Muscle layer of colon (tissue), 2 donors: ENCODE measurements around the gene ZNF280D.

Experiments
- H3K27ac ChIP-seq: one replicate; pipeline ENCODE4 v1.7.0; 2013; ENCODE audit warnings: low read depth, mild to moderate bottlenecking, low read length, moderate library complexity
- H3K27me3 ChIP-seq, 2 donors: one replicate each; pipeline ENCODE4 v1.7.0; 2013; ENCODE audit warnings: low read length in 2 of 2, mild to moderate bottlenecking in 2 of 2; ENCODE audit not compliant: insufficient read depth in 2 of 2, control insufficient read depth in 1 of 2
- H3K36me3 ChIP-seq: one replicate; pipeline ENCODE4 v1.7.0; 2013; ENCODE audit warnings: mild to moderate bottlenecking, low read length; ENCODE audit not compliant: insufficient read depth
- H3K4me1 ChIP-seq: one replicate; pipeline ENCODE4 v1.7.0; 2013; ENCODE audit warnings: mild to moderate bottlenecking, low read length; ENCODE audit not compliant: insufficient read depth
- H3K4me3 ChIP-seq, 2 donors: one replicate each; pipeline ENCODE4 v1.7.0; 2013; ENCODE audit warnings: low read length in 2 of 2, low read depth in 1 of 2, mild to moderate bottlenecking in 1 of 2, moderate library complexity in 1 of 2
- H3K9ac ChIP-seq: one replicate; pipeline ENCODE4 v1.7.0; 2013; ENCODE audit warnings: low read length
- H3K9me3 ChIP-seq: one replicate; pipeline ENCODE4 v1.7.0; 2013; ENCODE audit warnings: mild to moderate bottlenecking, low read length
- donor health status: abdominal sarcoma.
- donor health status: Adenocarcinoma of cecum.

ZNF280D gene

DNA sequence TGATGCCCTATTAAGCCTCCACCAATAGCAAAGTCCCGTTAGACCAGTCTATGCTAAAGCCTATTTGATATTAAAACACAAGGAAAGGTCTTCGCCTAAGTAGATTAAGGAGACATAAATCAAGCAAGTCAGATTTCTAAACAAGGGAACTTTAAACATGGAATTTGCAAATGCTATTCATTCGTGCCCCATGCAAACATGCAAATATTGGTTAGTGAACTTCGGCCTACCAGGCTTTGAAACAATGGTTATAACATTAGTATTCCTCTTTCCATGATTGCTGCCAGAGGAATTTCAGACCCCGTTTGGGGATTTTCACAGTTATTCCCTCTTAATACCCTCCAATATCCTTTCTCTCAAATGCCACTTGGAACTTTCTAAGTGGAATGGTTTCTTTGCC, 36.9 kb upstream of the ZNF280D start:
- Histone ChIP-seq H3K9ac (no peak overlapping the region), H3K9me3 (no peaks in the 10 kb centered on the region), H3K4me1 (no peaks in the 10 kb centered on the region), H3K27me3 (no peaks in the 10 kb centered on the region), H3K27ac (no peak overlapping the region), H3K36me3 (no peaks in the 10 kb centered on the region), H3K4me3 (no peak overlapping the region)

DNA sequence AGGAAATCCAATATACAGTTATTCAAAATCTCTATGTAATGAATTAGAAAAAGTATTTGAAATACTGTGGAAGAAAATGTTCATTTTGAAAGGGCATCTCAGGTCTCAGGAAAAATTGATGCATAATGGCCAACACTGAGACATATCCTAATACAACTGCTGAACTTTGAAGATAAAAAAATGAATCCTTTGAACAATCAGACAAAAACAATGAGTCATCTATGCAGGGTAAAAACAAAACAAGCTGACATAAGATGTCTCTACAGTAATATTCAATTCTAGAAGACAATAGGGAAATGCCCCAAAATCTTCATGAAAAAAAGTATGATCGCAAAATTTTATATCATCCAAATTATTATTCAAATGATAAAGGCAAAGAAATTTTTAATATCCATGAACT, 34.0 kb upstream of the ZNF280D start:
- Histone ChIP-seq H3K36me3 (no peaks in the 10 kb centered on the region), H3K9me3 (no peaks in the 10 kb centered on the region), H3K27me3 (no peaks in the 10 kb centered on the region), H3K9ac (no peak overlapping the region), H3K27ac (no peak overlapping the region), H3K4me3 (no peak overlapping the region), H3K4me1 (no peaks in the 10 kb centered on the region)

DNA sequence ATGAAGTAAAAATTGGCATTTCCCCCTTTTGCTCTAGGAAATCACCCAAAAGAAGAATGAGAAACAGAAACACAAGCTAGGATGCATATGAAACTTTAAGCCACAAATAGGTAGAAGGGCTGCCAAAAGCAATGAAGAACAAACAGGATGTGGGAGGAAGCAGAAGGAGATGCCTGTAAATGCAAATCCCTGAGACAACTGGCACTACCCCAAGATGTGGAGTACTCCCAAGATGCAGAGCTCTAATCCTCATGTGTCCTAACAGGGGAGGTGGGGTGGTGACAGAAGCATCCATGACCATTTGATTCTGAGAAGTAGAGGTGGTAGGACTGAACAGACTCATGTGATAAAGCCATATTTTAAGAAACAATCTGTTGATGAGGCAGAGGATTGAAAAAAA, 31.9 kb upstream of the ZNF280D start:
- Histone ChIP-seq H3K9ac (no peak overlapping the region), H3K4me1 (no peaks in the 10 kb centered on the region), H3K27me3 (no peaks in the 10 kb centered on the region), H3K27ac (no peak overlapping the region), H3K4me3 (no peak overlapping the region), H3K9me3 (no peaks in the 10 kb centered on the region), H3K36me3 (no peaks in the 10 kb centered on the region)

DNA sequence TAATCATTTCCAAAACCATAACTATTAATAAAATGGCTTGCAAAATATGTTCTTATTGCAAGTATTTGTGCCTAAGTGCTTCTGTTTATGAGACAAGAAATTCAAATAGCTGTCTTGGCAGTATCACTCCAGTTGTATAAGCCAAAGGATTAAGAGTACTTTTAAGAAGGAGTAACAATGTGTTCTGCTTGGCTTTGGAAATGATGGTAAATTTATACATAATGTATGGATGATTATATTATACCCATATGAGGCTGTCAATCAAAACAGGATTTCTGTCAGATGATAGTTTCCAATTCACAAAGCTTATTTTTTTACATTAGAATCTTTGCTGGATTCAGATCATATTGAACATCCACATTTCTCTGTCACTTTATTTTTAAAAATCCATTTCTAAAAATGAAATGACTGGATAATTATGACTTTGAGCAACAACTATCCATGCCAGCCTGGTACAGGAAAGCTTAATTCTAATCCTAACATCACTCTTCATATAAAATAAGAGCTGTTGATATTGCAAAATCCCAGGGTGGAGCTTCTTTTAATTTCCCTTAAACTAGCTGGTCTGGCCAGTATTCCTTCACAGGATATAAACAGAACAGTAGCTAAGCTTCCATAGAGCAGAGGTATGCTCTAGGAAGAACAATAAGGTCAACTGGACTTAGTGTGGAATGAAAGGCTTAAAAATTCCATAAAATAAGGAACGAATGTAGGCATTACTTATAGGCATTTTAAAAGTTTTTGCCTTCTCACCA, 30.0 kb upstream of the ZNF280D start:
- Histone ChIP-seq H3K27me3 (no peaks in the 10 kb centered on the region), H3K4me1 (peaks cover 5% of the 10 kb centered on the region), H3K4me3 (no peak overlapping the region), H3K9me3 (no peaks in the 10 kb centered on the region), H3K36me3 (no peaks in the 10 kb centered on the region), H3K27ac (no peak overlapping the region), H3K9ac (no peak overlapping the region)

DNA sequence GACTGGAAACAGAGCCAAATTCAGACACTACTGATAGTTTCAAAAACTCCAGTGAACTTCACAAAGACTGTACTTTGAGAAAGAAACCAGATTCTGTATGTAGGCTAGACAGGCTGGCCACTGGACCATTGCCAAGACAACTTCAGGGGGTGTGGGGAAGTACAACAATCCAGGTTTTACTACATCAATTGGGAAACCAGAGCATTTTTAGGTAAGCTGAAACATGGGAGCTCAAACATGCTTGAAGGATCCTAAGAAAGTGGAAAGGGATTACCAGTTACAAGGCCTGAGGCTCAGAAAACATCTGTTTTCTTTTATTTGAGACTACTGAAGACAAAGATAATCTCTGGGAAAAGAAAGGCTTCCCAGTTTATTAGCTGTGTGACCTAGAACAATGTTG, 26.9 kb upstream of the ZNF280D start:
- Histone ChIP-seq H3K4me1 (peaks cover 5% of the 10 kb centered on the region), H3K9me3 (no peaks in the 10 kb centered on the region), H3K4me3 (no peak overlapping the region), H3K27me3 (no peaks in the 10 kb centered on the region), H3K27ac (no peak overlapping the region), H3K9ac (no peak overlapping the region), H3K36me3 (no peaks in the 10 kb centered on the region)

DNA sequence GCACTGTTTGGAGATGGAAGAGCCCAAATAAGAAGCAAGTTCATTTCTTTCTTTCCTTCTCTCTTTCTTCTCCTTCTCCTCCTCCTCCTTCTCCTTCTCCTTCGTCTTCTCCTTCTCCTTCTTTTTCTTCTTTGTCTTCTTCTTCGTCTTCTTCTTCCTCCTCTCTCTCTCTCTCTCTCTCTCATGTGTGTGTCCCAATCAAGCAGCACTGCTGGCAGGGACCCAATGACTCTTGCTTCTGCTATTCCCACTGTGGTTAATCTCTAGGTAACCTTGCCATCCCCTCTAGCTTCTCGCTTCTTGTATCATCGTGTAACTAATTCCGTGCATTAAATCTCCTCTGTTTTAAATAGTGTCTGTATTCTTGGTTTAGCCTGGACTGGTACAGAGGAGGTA, 26.1 kb upstream of the ZNF280D start:
- Histone ChIP-seq H3K27ac (no peak overlapping the region), H3K9me3 (no peaks in the 10 kb centered on the region), H3K36me3 (no peaks in the 10 kb centered on the region), H3K4me1 (peaks cover 5% of the 10 kb centered on the region), H3K27me3 (no peaks in the 10 kb centered on the region), H3K9ac (no peak overlapping the region), H3K4me3 (no peak overlapping the region)

DNA sequence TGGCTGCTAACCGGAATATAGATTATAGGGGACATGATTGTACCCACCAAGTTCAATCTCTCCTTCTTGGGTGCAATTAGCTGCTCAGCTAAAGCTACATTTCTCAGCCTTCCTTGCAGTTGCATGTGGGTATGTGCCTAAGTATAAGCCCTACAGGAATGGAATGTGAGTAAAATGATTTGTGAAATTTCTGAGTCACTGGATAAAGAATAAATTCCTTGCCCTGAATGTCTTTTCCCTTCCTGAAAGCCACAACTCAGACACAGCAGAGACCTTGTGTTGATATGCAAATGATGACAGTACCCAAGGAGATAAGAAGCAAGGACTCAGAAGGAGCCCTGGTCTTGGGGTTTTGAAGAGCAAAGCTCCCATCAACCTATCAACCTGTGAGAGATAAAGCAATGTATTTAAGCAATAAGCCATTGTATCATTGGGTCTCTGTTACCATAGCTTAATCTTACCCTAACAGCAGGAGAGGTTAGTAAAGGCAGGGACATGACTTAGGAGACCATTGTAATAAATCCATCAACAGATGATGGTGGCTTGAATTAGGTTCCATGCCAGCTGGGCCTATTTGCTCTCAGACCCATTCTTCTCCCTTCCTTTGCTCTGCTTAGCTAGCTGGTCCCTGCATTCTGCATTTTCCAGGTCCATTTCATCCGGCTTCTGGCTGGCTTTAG, 25.6 kb upstream of the ZNF280D start:
- H3K36me3 ChIP-seq, result no peaks in the 10 kb centered on the region
- H3K9me3 ChIP-seq, result no peaks in the 10 kb centered on the region
- H3K27me3 ChIP-seq, result no peaks in the 10 kb centered on the region
- H3K4me1 ChIP-seq, result peaks cover 5% of the 10 kb centered on the region
- H3K4me3 ChIP-seq, result no peak overlapping the region
- H3K27ac ChIP-seq, result no peak overlapping the region
- H3K9ac ChIP-seq, result no peak overlapping the region

DNA sequence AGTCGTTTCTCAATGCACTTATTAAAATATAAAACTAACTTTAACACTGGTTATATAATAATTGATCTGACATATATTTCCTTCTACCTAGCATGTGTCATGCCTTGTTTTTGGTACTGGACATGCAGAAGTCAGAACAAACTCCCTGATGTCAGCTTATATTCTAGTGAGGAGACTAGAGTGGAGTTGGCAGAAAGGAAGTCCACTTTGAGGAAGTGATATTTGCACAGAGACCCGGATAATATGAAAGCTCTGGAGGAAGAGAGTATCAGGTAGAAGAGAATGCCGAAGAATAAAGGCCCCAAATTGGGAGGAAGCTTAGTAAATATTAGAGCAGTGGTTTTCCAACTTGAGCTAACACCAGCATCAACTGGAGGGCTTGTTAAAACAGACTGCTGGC, 24.6 kb upstream of the ZNF280D start:
- no peak overlapping the region for H3K27ac ChIP-seq
- H3K9me3 ChIP-seq, result no peaks in the 10 kb centered on the region
- no peak overlapping the region for H3K4me3 ChIP-seq
- no peak overlapping the region for H3K9ac ChIP-seq
- H3K4me1 ChIP-seq, result peaks cover 5% of the 10 kb centered on the region
- no peaks in the 10 kb centered on the region for H3K36me3 ChIP-seq
- no peaks in the 10 kb centered on the region for H3K27me3 ChIP-seq

DNA sequence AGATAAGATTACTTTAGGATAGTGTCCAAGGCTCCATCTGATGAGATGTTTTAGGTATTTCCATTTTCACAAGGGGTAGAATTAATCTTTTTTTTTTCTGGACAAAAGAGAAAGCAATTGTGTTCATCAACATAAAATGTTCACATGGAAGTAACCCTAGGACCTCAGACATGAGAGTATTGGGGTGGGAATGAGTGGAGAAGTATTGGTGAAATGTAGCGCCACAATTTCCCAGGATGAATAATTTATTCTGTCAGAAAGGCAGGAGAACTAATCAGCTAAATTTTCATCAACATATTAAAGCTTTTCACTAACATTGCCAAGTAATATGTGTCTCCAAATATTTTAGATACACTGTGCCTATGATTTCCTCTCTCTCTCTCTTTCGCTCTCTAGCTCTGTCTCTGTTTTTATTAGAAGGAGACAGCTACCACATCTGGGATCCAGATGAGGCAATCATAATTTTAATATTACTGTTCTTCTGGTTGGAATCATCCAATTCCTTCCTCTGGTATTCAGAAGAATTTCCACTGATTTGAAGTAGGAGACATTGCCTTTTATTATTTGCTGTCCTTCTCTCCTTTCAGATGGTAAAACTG, 21.6 kb upstream of the ZNF280D start:
- H3K36me3 ChIP-seq, result no peaks in the 10 kb centered on the region
- H3K9ac ChIP-seq, result no peak overlapping the region
- H3K9me3 ChIP-seq, result no peaks in the 10 kb centered on the region
- peaks cover 3% of the 10 kb centered on the region for H3K4me1 ChIP-seq
- H3K27ac ChIP-seq, result no peak overlapping the region
- no peaks in the 10 kb centered on the region for H3K27me3 ChIP-seq
- H3K4me3 ChIP-seq, result no peak overlapping the region

DNA sequence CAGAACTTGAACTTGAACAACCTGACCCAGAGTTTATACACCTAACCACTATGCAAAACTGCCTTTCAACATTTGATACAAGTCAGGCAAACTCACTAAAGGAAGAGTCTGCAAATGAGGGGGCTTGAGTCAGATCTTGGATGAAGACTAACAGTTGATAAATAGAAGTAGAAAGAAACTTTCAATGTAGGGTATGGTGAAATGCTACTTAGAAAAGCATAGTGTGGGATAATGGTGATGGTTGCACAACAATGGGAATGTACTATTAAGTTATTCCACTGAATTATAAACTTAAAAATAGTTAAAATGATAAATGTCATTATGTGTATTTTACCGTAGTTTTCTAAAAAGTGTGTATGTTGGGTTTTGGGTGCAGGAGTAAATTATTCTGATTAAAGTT, 19.7 kb upstream of the ZNF280D start:
- no peaks in the 10 kb centered on the region for H3K36me3 ChIP-seq
- no peak overlapping the region for H3K4me3 ChIP-seq
- no peak overlapping the region for H3K27ac ChIP-seq
- H3K9ac ChIP-seq, result no peak overlapping the region
- no peaks in the 10 kb centered on the region for H3K27me3 ChIP-seq
- no peaks in the 10 kb centered on the region for H3K9me3 ChIP-seq
- H3K4me1 ChIP-seq, result no peaks in the 10 kb centered on the region

DNA sequence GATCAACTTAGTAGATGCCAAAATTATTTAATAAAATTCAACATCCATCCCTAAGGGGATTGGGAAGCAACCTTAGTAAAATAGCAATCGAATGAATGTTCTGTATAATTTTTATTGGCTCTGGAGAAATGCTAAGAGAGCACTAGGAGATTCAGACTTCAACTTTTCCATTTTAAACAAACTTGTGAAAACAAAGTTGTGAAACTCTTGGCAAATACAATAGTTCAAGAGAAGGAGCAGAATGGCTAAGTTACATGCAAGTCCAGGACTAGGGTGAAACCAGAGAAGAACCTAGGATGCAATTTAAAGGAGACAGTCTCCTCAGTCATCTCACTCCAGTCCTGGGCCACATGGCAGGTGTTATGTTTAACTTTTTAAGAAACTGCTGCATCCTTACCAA, 16.7 kb upstream of the ZNF280D start:
- Histone ChIP-seq H3K27me3 (no peaks in the 10 kb centered on the region), H3K4me1 (no peaks in the 10 kb centered on the region), H3K27ac (no peak overlapping the region), H3K9ac (no peak overlapping the region), H3K36me3 (no peaks in the 10 kb centered on the region), H3K9me3 (no peaks in the 10 kb centered on the region), H3K4me3 (no peak overlapping the region)
